Activated naive CD4-positive, alpha-beta T cell (primary cell): ENCODE measurements around the gene TIGD3.

ENCODE experiments used
- DNase-seq, 4 experiments: peaks; one replicate each; lab custom pipeline; 2025; lab: John Stamatoyannopoulos, UW

TIGD3 gene

GRCh38 chr11:65373839-65374580 is 19.5 kb downstream of the TIGD3 start:
- DNase-seq = no peak

- no peak for DNase-seq
These were observed 20.5 kb downstream of the TIGD3 start for GRCh38 chr11:65375012-65375411.

GRCh38 chr11:65376138-65376713 is 21.7 kb downstream of the TIGD3 start:
- no peak for DNase-seq

- DNase-seq = no peak
These were observed 22.5 kb downstream of the TIGD3 start for GRCh38 chr11:65377036-65377435.

GRCh38 chr11:65377777-65378176 is 23.2 kb downstream of the TIGD3 start:
- no peak for DNase-seq

- no peak for DNase-seq
These were observed 23.8 kb downstream of the TIGD3 start for GRCh38 chr11:65378208-65378927.

GRCh38 chr11:65378928-65379638 is 24.5 kb downstream of the TIGD3 start:
- DNase-seq = no peak

GRCh38 chr11:65379698-65380459 is 25.3 kb downstream of the TIGD3 start:
- no peak for DNase-seq

GRCh38 chr11:65380460-65381119 is 26.0 kb downstream of the TIGD3 start:
- DNase-seq = no peak

- DNase-seq = no peak
These were observed 27.1 kb downstream of the TIGD3 start for GRCh38 chr11:65381716-65382032.

GRCh38 chr11:65382033-65382803 is 27.7 kb downstream of the TIGD3 start, which contains the start of gene SLC25A45:
TSS of gene SLC25A45 (minus strand) at chr11:65382646. CDS start at chr11:65381951, 695 bp downstream.
- peak; percentile 74 to 91 (median 82) for DNase-seq

- no peak for DNase-seq
These were observed 28.3 kb downstream of the TIGD3 start for GRCh38 chr11:65382804-65383368.

- no peak for DNase-seq
These were observed 29.2 kb downstream of the TIGD3 start for GRCh38 chr11:65383778-65384177.

- DNase-seq = no peak
These were observed 29.8 kb downstream of the TIGD3 start for GRCh38 chr11:65384301-65384889.

GRCh38 chr11:65386307-65387140 is 32.0 kb downstream of the TIGD3 start, which contains the start of gene FRMD8:
TSS of gene FRMD8 (plus strand) at chr11:65386637. CDS start at chr11:65387037, 400 bp downstream.
- peak; percentile 55 to 86 (median 68) for DNase-seq

GRCh38 chr11:65388731-65389130 is 34.2 kb downstream of the TIGD3 start:
- no peak for DNase-seq

GRCh38 chr11:65389294-65389980 is 34.9 kb downstream of the TIGD3 start:
- DNase-seq = no peak
